Glomerular endothelial cell (primary cell): ENCODE results near the gene USP16. TPM values are rescaled to one million over a fixed set of nuclear protein-coding genes. Genes with fewer than 3 reads are reported as not detected.
"Not testable (repeated sequence)": the region's sequence is repeated elsewhere in the genome, so short reads cannot be mapped to it uniquely, and the experiment has no call there.

Experiments used
- DNase-seq: peaks from one replicate; pipeline ENCODE4 v3.0.0-alpha.2; 2011; ENCODE audit warnings: low read depth, low spot score; ENCODE audit errors: extremely low read depth
- total RNA-seq: library from RNA; depleted of rRNA; stranded (reverse); fragments of >200 nt; gene quantifications from 2 replicates; pipeline ENCODE4 v1.2.3, GENCODE V29; 2015

Gene USP16
- total RNA-seq, 1 donor from 2014 or later: 17.9 TPM

DNA sequence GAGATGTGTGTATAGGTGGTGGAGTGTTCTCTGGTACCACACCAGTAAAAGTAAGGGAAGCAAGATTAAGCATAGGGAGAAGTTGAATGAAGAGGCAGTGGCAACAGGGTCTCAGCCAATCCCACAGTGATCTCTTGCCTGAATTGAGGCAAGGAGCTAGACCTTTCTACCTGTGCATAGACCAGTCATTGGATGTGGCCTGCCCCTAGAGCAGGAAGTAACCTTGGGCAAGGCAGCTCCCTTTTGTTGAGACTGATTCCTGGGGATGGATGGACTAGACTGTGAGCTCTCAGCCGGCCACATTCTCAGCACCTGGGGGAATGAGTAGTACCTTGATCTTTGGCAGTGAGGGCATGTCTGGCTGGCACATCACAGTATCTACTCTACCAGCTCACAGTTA, 6.4 kb downstream of the USP16 start:
- DNase-seq: no peak

DNA sequence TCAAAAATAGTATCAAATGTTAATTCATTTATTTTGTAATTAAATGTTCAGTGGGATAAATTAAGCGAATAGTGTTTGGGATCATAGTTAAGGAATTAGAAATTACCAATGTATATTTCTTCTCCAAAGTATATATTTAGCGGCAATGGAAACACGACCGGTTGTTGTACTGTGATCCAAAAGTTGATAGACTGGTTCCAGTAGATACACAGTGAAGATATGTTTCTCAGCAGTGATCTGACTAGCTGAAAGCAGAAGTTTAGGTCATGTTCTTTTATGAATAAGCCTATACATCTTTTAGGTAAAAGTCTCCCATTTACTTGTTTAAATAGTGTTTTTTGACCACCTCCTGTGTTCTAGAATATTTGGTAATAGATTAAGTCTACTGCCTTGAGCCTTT, 8.8 kb downstream of the USP16 start:
- no peak for DNase-seq

DNA sequence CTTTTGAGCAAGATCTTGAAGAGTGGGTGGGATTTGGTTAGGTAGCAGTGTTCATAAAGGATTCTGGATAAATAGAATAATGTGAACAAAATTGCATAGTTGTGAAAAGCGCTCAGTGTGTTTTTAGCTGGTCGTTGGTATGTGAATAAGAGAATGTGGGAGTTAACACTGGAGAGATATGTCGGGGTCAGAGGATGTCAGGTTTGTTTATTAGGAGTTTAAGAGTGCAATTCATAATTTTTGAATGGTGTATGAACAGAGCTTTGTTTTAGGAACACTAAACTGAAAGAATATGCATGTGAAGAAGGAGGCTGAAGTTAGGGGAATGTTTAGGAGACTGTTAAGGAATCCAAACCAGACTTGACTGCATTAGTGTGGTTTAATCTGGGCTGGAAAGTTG, 9.4 kb downstream of the USP16 start:
- DNase-seq: no peak

DNA sequence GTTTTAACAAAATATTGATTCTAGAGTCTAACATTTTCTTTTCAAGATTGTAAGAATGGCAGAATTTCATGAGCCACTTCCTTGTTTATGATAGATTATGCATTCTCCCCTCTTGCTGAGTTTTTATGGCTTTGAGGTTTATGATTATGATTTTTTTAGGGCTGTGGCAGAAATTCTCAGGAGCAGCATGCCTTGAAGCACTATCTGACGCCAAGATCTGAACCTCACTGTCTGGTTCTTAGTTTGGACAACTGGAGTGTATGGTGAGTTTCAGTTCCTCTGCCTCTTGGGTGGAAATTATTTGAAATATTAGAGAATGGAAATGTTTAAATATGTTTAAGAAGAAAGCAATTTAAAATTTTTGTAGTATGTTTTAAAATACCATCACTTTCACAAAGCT, 10.2 kb downstream of the USP16 start:
- no peak for DNase-seq

DNA sequence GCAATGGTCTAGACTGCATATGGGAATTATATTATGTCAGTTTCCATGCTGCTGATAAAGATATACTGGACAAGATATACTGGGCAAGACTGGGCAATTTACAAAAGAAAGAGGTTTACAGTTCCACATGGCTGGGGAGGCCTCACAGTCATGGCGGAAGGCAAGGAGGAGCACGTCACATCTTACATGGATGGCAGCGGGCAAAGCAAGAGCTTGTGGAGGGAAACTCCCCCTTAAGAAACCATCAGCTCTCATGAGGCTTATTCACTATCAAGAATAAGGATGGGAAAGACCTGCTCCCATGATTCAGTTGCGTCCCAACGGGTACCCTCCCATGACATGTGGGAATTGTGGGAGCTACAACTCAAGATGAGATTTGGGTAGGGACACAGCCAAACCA, 27.8 kb downstream of the USP16 start:
- no peak for DNase-seq

DNA sequence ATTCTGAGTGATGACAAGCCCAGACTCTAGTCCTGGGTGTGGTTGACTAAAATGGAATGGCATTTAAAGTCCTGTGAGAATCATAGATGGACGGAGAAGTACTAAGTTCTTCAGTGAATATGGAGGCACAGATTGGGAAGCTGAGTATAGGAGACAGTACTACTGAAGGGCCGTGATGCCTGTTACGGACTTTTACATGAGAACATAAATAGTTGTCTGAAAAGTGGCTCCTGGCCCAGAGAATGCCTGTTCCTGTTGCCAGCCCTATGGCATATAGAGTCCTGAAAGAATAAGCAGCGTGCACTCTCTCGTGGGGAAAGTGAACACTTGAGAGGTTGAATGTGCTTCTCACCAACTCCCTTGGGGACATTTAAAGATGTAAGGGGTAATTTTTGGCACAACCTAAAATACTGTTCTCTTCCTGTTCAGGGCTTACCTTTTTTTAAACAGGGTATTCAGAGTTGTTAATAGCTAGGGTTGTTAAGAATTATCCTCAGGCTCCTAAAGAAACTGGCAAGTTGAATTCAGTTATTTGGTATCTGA, 28.6 kb downstream of the USP16 start:
- no peak for DNase-seq

DNA sequence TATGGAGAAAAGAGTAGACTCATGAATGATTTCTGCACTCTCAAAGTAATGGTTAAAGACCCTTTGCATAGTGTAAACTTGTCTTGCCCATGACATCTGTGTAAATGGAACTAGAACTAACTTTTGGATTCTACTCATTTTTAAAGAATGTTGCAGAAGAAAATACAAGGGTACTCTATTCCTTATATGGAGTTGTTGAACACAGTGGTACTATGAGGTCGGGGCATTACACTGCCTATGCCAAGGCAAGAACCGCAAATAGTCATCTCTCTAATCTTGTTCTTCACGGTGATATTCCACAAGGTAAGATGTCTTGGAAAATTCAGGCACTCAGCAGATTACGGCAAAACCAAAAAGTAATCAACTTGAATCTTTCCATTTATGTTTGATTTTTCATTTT, 29.2 kb downstream of the USP16 start:
- DNase-seq: no peak

DNA sequence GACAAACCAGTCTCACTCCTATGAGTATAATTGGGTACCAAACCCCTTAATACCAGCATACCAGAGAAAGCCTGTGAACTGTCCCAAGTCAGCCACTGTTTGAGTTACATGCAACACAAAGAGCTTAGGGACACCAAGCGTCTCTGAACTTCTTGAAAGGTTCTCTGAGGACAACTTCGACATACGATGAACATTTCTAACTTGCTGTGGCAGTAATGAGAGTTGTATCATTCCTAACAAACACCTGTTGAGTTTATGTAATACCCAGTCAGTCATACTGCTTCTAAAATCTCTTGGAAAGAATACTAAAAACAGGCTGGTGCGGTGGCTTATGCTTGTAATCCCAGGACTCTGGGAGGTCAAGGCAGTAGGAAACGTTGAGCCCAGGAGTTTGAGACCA, 30.6 kb downstream of the USP16 start:
- DNase-seq: no peak

DNA sequence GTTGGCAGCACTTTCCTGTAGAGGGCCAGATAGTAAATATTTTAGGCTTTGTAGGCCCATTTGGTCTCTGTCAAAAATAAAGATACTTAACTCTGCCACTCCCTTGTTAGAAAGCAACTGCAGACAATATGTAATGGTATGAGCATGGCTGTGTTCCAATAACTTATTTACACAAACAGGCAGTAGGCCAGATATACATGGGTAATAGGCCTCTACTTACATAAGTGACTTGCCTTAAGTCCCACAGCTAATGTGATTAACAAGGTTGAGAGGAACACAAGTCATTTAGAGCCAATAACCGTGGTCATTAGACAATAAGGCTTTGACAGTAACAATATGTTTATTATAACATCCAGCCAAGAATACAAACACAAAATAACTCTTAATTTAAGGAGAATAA, 31.5 kb downstream of the USP16 start:
- DNase-seq: no peak

DNA sequence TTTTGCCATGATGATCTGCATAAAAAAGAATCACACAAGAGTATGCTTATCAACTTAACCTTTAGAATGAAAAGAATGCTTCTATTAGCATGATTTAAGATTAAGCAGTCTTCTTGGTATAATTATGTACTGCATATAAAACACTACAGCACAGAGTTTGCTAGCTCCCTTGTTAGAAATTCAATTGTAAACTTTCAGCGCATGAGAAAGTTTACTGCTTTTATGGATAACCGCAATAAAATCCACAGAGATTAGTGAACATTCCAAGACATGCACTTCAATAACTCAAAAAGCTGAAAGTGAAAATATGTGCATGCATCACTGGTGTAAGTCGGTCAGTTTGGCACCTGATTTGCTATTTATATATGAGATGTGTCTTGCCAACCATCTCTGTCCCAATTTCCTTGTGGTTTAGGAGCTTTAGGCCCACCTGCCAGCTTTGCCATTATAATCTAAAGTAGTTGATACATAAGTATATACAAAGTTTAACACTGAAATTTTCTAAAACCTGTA, 32.1 kb downstream of the USP16 start:
- no peak for DNase-seq

DNA sequence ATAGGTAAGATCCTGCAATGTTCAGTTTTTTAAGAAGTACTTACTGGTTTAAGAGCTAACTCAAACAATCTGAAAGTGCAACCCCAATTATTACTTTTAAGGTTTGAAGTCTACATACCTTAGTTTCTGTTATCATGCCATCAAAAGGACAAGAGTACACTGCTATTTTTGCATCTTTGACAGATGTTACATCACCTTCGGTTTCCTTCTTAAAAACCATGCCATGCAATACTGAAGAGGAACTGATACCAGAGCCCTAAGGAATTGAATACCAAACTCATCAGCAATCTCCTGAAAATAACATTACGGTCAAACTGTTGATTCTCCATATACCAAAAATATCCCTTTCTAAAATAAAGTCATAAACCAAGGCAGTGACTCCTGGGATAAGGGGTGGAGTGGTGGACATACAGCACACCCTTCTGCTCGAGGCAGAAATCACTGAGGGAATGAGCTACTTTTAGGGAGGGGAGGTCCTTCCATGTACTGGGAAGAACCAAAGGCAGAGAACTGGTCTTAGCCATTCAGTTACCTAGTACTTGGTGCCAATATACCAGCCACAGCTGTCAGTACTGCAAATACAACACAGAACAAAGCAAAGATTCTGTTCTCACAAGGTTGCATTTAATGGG, 40.5 kb downstream of the USP16 start:
- no peak for DNase-seq

DNA sequence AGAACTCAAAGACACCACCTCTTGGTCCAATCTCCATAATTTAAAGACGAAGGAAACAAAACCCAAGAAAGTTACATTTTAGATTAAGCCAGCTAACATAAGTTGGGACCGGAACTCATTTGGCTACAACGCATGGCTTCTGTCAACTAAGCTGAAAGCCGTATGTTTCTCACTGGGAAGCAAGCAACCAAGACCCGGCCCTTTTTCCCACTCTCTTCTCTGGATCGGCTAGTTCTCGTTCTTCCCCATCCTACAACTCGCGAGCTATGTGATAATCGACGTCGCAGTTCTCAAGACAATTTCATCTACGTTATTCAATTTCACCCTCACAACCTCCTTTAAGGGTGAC, 48.4 kb downstream of the USP16 start:
- DNase-seq: no peak

DNA sequence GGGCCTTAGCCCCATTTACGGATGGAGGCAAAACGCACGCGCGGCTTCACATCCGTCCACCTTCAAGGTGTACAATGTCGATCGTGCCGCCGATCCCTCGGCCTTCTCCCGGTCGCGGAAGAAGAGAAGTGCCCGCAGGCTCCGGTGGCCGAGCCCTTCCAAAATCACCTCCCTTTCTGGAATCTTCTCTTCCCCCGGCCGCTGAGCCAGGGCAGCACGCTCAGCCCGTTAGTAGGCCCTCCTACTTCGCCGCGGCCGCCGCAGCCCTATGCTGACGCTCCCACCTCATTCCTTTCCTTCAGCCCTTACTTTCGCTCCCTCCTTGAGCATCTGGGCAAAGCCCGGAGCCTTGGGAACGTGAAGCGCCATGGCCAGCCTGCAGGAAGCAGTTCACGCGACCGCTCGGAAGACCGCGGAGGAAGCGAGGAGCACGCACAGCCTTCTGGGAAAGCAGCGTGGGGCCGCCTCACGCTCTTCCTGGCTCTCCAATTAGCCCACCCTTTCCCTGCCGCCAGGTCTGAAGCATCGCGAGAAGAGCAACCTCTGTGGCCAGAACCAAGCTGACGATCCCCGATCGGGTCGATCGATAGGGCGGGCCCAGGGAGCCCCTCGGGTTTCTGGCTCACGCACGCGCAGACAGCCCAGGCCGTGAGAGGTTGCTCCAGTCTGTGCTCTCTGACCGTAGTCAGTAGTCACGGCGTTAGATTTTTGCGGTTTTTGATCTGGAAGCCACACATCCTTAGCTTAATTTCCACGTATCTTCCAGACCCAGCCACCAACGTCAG, 48.9 kb downstream of the USP16 start, which contains the start of gene CCT8:
Gene CCT8 (minus strand): TSS at position 427 of the 785 bp plus-strand sequence. CDS start 58 bp downstream, at position 369.
- DNase-seq: peak; percentile 96

DNA sequence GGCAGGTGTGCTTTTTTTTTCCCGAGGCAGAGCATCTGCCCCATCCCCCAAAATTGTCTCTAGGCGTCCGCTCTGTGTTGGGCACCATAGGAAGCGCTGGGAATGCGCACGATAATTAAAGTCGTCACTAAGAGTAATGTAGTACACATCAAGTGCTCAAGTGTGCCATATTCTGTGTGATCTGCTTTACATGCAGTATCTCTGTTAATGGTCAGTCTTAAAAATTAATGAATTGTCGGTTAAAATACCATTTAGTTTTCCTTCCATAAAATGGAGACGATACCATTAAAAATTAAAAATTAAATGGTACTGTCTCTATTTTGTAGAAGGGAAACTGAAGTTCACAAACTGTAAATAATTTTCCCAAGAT, 49.5 kb downstream of the USP16 start:
- no peak for DNase-seq

DNA sequence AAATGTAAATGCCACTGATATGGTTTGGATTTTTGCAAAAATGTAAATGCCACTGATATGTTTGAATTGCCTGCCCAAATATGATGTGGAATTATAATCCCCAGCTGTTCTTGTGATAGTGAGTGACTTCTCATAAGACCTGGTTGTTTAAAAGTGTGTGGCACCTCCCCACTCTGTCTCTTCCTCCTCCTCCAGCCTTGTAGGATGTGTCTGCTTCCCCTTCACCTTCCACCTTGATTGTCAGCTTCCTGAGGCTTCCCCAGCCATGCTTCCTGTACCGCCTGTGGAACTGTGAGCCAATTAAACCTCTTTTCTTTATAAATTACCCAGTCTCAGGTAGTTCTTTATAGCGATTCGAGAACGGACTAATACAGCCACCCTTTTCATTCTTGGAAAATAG, 50.3 kb downstream of the USP16 start:
- DNase-seq: no peak

DNA sequence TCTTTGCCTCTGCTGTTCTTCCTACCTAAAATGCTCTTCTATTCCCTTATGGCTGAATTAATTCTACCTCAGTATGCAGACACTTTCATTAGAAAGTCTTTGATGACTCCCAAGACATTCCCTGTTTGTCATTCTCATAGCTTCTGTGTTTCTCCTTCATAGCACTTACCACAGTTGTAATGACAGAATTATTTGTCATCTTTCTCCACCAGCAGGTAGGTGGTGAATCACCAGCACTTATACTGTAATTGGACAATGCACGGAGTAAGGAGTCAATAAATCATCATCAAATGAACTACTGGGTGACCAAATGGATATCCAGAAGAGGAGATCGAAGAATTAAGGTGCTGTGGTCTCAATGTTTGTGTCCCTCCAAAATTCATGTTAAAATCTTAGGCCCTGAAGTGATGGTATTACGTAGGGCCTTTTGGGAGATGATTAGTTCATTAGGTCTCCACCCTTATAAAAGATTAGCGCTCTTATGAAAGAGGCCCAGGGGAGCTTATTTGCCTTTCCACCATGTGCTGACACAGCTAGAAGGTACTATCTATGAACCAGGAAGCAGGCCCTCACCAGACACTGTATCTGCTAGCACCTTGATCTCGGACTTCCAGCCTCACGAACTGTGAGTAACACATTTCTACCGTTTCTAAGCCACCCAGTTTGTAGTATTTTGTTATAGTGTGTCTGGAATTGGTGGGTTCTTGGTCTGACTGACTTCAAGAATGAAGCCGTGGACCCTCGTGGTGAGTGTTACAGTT, 51.4 kb downstream of the USP16 start:
- DNase-seq: no peak

DNA sequence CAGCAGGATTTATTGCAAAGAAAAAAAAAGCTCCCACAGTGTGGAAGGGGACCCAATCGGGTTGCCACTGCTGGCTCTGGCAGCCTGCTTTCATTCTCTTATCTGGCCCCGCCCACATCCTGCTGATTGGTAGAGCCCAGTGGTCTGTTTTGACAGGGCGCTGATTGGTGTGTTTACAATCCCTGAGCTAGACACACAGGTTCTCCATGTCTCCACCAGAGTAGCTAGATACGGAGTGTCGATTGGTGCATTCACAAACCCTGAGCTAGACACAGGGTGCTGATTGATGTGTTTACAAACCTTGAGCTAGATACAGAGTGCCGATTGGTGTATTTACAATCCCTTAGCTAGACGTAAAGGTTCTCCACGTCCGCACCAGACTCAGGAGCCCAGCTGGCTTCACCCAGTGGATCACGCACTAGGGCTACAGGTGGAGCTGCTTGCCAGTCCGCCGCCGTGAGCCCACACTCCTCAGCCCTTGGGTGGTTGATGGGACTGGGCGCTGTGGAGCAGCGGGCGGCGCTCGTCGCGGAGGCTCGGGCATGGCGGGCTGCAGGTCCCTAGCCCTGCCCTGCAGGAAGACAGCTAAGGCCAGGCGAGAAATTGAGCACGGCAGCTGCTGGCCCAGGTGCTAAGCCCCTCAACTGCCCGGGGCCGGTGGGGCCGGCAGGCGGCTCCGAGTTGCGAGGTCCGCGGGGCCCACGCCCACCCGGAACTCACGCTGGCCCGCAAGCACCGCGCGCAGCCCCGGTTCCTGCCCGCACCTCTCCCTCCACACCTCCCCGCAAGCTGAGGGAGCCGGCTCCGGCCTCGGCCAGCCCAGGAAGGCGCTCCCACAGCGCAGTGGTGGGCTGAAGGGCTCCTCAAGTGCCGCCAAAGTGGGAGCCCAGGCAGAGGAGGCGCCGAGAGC, 52.5 kb downstream of the USP16 start:
- not testable (repeated sequence) for DNase-seq

DNA sequence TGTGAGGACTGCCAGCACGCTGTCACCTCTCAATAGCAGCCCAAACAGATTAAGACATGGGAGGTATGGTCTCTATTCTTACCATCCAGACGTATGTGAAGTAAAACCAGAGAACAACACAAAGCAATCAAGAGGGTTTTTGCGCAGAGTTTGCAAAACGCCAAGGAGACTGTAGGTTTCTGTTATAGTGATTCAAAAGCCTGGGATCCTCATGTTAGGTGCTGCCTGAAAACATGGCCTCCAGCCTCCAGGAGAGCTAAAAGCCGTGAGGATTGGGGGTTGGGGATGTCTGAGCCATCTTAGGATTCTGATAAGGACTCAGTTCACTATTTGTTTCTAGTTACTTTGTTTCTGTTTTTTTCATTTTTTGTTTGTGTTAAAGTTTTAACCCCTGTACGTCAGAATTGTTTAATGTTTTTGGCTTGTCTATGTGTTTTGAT, 53.2 kb downstream of the USP16 start:
- DNase-seq: no peak

DNA sequence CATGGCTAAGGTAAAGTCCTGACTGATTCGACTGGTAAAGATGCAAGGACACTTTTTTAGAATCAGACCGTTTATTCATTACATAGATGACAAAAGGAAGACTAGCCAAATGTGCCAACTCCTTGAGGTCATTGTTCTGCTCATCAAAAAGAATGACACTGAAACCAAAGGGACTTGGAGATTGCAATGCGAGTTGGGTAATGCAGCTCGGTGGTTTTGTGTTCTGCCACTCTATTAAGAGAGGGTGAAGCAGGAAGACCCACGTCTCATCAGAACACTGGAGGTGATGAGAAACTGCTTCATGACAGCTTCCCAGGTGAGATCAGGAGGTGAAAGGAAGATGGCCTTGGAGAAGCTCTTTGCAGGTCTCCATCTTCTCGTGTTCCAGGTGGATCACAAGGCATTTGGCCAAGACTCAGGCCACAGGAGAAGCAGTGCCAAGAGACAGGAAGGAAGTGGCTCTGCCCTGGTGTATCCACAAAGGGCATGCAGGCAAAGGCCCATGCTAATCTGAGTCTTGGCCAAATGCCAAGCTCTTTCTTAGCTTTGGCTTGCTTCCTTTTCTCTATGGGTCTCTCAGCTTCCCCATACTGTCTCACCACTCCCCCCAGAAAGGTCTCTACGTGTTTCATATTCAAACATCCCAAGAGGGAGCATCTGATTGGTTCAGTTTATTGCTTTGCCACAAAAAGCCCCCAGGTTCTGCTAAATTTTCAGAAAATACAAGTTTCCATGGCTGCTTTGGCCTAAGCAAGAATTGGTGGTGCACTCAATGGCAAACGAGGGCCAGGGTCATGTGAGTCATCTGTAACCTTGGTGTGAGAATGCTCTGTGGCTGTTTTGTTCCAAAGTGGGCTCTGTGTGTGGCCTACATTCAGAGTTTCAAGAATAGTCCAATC, 54.6 kb downstream of the USP16 start:
- no peak for DNase-seq
